Measurements from ENCODE around the gene MFSD12.

GRCh38 chr19:3534375-3535234 lies 22.8 kb downstream of the MFSD12 start:
- TF ChIP-seq CREB5 (CRISPR knock-in tag; IDR thresholded peaks at IDR 0.05; ENCODE audit: low read depth) (no peak), ZNF565 (CRISPR knock-in tag; conservative IDR thresholded peaks at IDR 0.05; ENCODE audit: low read depth) (no peak), CSDC2 (CRISPR knock-in tag; IDR thresholded peaks at IDR 0.05) (no peak)

All from SK-N-SH treated with all-trans-retinoic acid at 6 μM for 48 hours (cell line).